Measurements from ENCODE around the gene MAML2. TPM values are rescaled to one million over a fixed set of nuclear protein-coding genes. Genes with fewer than 3 reads are reported as not detected.

Gene MAML2
- total RNA-seq, 1 experiment from 2014 or later, result 0.11 TPM

- Histone ChIP-seq H2AFZ (ENCODE audit: low read length) (no peak overlapping the region), H3K4me1 (ENCODE audit: low read length) (no peaks in the 10 kb centered on the region), H3K79me2 (ENCODE audit: low read length) (no peaks in the 10 kb centered on the region)
Measured at GRCh38 chr11:96282625-96283220, 60.3 kb downstream of the MAML2 start.

GRCh38 chr11:96280444-96280843 is 62.6 kb downstream of the MAML2 start:
- no peaks in the 10 kb centered on the region for H3K9me3 ChIP-seq (ENCODE audit: low read length)
- DNase-seq, result no peak
- no peak overlapping the region for H3K4me2 ChIP-seq (ENCODE audit: low read depth, low read length, poor library complexity, severe bottlenecking)
- no peaks in the 10 kb centered on the region for H3K27me3 ChIP-seq (ENCODE audit: low read length)
- no peaks in the 10 kb centered on the region for H4K20me1 ChIP-seq (ENCODE audit: insufficient read depth, low read depth, low read length)
- H3K4me1 ChIP-seq (ENCODE audit: low read length), result no peaks in the 10 kb centered on the region
- no peaks in the 10 kb centered on the region for H3K9me2 ChIP-seq (replicated peaks; ENCODE audit: insufficient read depth, low read length)
- no peak overlapping the region for H3K4me3 ChIP-seq (ENCODE audit: low read length)
- H3K36me3 ChIP-seq (ENCODE audit: insufficient read depth, low read length), result no peaks in the 10 kb centered on the region
- H2AFZ ChIP-seq (ENCODE audit: low read length), result no peak overlapping the region
- no peaks in the 10 kb centered on the region for H3K79me2 ChIP-seq (ENCODE audit: low read length)
- H3K9ac ChIP-seq (ENCODE audit: low read length), result no peak overlapping the region
- H3K27ac ChIP-seq (ENCODE audit: low read length), result no peak overlapping the region

More at GRCh38 chr11:96282625-96283220, 60.3 kb downstream of the MAML2 start:
- H3K27me3 ChIP-seq (ENCODE audit: low read length), result no peaks in the 10 kb centered on the region
- no peaks in the 10 kb centered on the region for H3K9me2 ChIP-seq (replicated peaks; ENCODE audit: insufficient read depth, low read length)
- H3K9me3 ChIP-seq (ENCODE audit: low read length), result no peaks in the 10 kb centered on the region
- no peak for DNase-seq
- no peak overlapping the region for H3K4me3 ChIP-seq (ENCODE audit: low read length)
- no peak overlapping the region for H3K4me2 ChIP-seq (ENCODE audit: low read depth, low read length, poor library complexity, severe bottlenecking)
- H4K20me1 ChIP-seq (ENCODE audit: insufficient read depth, low read depth, low read length), result no peaks in the 10 kb centered on the region
- H3K36me3 ChIP-seq (ENCODE audit: insufficient read depth, low read length), result no peaks in the 10 kb centered on the region
- no peak overlapping the region for H3K9ac ChIP-seq (ENCODE audit: low read length)
- H3K27ac ChIP-seq (ENCODE audit: low read length), result no peak overlapping the region

- Histone ChIP-seq H3K4me1 (ENCODE audit: low read length) (no peaks in the 10 kb centered on the region), H3K4me2 (ENCODE audit: low read depth, low read length, poor library complexity, severe bottlenecking) (no peak overlapping the region), H3K9me2 (replicated peaks; ENCODE audit: insufficient read depth, low read length) (no peaks in the 10 kb centered on the region), H3K79me2 (ENCODE audit: low read length) (no peaks in the 10 kb centered on the region), H3K4me3 (ENCODE audit: low read length) (no peak overlapping the region), H2AFZ (ENCODE audit: low read length) (no peak overlapping the region), H3K36me3 (ENCODE audit: insufficient read depth, low read length) (no peaks in the 10 kb centered on the region), H3K27me3 (ENCODE audit: low read length) (no peaks in the 10 kb centered on the region), H3K9ac (ENCODE audit: low read length) (no peak overlapping the region), H4K20me1 (ENCODE audit: insufficient read depth, low read depth, low read length) (no peaks in the 10 kb centered on the region), H3K9me3 (ENCODE audit: low read length) (no peaks in the 10 kb centered on the region), H3K27ac (ENCODE audit: low read length) (no peak overlapping the region)
- DNase-seq, result no peak
Measured at GRCh38 chr11:96279896-96280290, 63.1 kb downstream of the MAML2 start.

GRCh38 chr11:96279018-96279895 is 63.7 kb downstream of the MAML2 start:
- H3K4me3 ChIP-seq (ENCODE audit: low read length), result no peak overlapping the region
- no peaks in the 10 kb centered on the region for H4K20me1 ChIP-seq (ENCODE audit: insufficient read depth, low read depth, low read length)
- H2AFZ ChIP-seq (ENCODE audit: low read length), result no peak overlapping the region
- H3K9me3 ChIP-seq (ENCODE audit: low read length), result no peaks in the 10 kb centered on the region
- H3K79me2 ChIP-seq (ENCODE audit: low read length), result no peaks in the 10 kb centered on the region
- H3K4me2 ChIP-seq (ENCODE audit: low read depth, low read length, poor library complexity, severe bottlenecking), result no peak overlapping the region
- no peaks in the 10 kb centered on the region for H3K36me3 ChIP-seq (ENCODE audit: insufficient read depth, low read length)
- no peak for DNase-seq
- H3K9ac ChIP-seq (ENCODE audit: low read length), result no peak overlapping the region
- H3K9me2 ChIP-seq (replicated peaks; ENCODE audit: insufficient read depth, low read length), result no peaks in the 10 kb centered on the region
- no peaks in the 10 kb centered on the region for H3K4me1 ChIP-seq (ENCODE audit: low read length)
- no peak overlapping the region for H3K27ac ChIP-seq (ENCODE audit: low read length)
- H3K27me3 ChIP-seq (ENCODE audit: low read length), result no peaks in the 10 kb centered on the region

- Histone ChIP-seq H3K27ac (ENCODE audit: low read length) (no peak overlapping the region), H3K9me2 (replicated peaks; ENCODE audit: insufficient read depth, low read length) (no peaks in the 10 kb centered on the region), H3K9me3 (ENCODE audit: low read length) (no peaks in the 10 kb centered on the region), H3K79me2 (ENCODE audit: low read length) (no peaks in the 10 kb centered on the region), H3K4me3 (ENCODE audit: low read length) (no peak overlapping the region), H3K9ac (ENCODE audit: low read length) (no peak overlapping the region), H3K36me3 (ENCODE audit: insufficient read depth, low read length) (no peaks in the 10 kb centered on the region), H3K4me1 (ENCODE audit: low read length) (peaks cover under 1% of the 10 kb centered on the region; the same call in 1 of the 2 replicates), H3K4me2 (ENCODE audit: low read depth, low read length, poor library complexity, severe bottlenecking) (no peak overlapping the region), H4K20me1 (ENCODE audit: insufficient read depth, low read depth, low read length) (no peaks in the 10 kb centered on the region), H3K27me3 (ENCODE audit: low read length) (no peaks in the 10 kb centered on the region), H2AFZ (ENCODE audit: low read length) (no peak overlapping the region)
- DNase-seq, result no peak
Measured at GRCh38 chr11:96278039-96278897, 64.7 kb downstream of the MAML2 start.

- H3K79me2 ChIP-seq (ENCODE audit: low read length), result no peaks in the 10 kb centered on the region
- no peaks in the 10 kb centered on the region for H3K27me3 ChIP-seq (ENCODE audit: low read length)
- H3K27ac ChIP-seq (ENCODE audit: low read length), result no peak overlapping the region
- H3K9ac ChIP-seq (ENCODE audit: low read length), result no peak overlapping the region
- H3K36me3 ChIP-seq (ENCODE audit: insufficient read depth, low read length), result no peaks in the 10 kb centered on the region
- H3K9me3 ChIP-seq (ENCODE audit: low read length), result no peaks in the 10 kb centered on the region
- no peaks in the 10 kb centered on the region for H4K20me1 ChIP-seq (ENCODE audit: insufficient read depth, low read depth, low read length)
- no peak for DNase-seq
- H3K4me1 ChIP-seq (ENCODE audit: low read length), result peaks cover 7% of the 10 kb centered on the region; the same call in 1 of the 2 replicates
- H3K4me3 ChIP-seq (ENCODE audit: low read length), result no peak overlapping the region
- no peak overlapping the region for H3K4me2 ChIP-seq (ENCODE audit: low read depth, low read length, poor library complexity, severe bottlenecking)
- H2AFZ ChIP-seq (ENCODE audit: low read length), result no peak overlapping the region
- H3K9me2 ChIP-seq (replicated peaks; ENCODE audit: insufficient read depth, low read length), result no peaks in the 10 kb centered on the region
Measured at GRCh38 chr11:96277696-96278038, 65.3 kb downstream of the MAML2 start.

GRCh38 chr11:96276836-96277235 is 66.2 kb downstream of the MAML2 start:
- Histone ChIP-seq H4K20me1 (ENCODE audit: insufficient read depth, low read depth, low read length) (no peaks in the 10 kb centered on the region), H3K36me3 (ENCODE audit: insufficient read depth, low read length) (no peaks in the 10 kb centered on the region), H3K27me3 (ENCODE audit: low read length) (no peaks in the 10 kb centered on the region), H3K27ac (ENCODE audit: low read length) (no peak overlapping the region), H3K9me2 (replicated peaks; ENCODE audit: insufficient read depth, low read length) (no peaks in the 10 kb centered on the region), H3K4me3 (ENCODE audit: low read length) (no peak overlapping the region), H3K4me1 (ENCODE audit: low read length) (peaks cover 7% of the 10 kb centered on the region; the same call in 1 of the 2 replicates), H3K9me3 (ENCODE audit: low read length) (no peaks in the 10 kb centered on the region), H3K4me2 (ENCODE audit: low read depth, low read length, poor library complexity, severe bottlenecking) (no peak overlapping the region), H2AFZ (ENCODE audit: low read length) (no peak overlapping the region), H3K9ac (ENCODE audit: low read length) (no peak overlapping the region), H3K79me2 (ENCODE audit: low read length) (no peaks in the 10 kb centered on the region)
- DNase-seq, result no peak

Data from Karpas-422 (cell line).